HG03342 (cell line): ENCODE results near the gene GABBR2.

ENCODE experiments used
- ATAC-seq: cut with Tn5 transposase; IDR thresholded peaks from one replicate; pipeline ENCODE4 v1.9.1; 2021; ENCODE audit warnings: mild to moderate bottlenecking, moderate library complexity; ENCODE audit not compliant: unreplicated experiment

The GABBR2 gene

DNA sequence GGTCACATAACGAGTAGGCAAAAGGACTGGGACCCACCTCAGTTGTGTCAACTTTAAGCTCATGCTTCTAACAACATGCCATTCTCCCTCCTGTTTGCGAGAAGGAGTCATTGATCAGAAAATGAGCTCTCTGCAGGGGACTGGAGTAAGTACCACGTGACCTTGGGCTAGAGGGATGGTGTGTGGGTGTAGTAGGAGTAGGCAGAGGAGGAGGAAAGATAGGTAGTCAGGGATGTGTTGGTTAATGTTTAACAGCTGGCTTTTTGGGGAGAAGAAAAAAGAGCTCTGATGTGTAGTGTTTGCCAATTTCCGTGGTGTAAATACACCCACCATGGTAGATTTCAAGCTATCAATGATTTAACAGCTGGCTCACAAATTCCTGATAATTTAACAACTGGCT lies 293.0 kb downstream of the GABBR2 start:
- ATAC-seq = no peak

DNA sequence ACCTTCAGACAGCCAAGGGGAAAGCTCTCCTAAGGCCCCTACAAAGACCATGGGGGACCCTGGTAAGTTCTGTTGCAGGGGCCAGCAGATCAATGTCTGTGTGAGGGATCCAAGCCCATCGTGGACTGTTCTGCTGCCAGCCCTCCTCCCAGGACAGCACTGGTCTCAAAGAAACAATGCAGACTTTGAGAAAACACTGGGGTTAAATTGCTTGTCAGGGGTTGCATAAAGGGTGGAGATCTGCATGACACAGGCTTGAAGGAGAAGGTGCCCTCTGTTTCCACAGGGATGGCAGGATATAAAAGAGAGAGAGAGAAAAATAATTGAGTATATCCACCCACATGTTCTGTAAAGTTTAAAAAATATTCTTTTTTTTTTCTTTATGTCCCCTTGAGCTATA lies 295.7 kb downstream of the GABBR2 start:
- no peak for ATAC-seq

DNA sequence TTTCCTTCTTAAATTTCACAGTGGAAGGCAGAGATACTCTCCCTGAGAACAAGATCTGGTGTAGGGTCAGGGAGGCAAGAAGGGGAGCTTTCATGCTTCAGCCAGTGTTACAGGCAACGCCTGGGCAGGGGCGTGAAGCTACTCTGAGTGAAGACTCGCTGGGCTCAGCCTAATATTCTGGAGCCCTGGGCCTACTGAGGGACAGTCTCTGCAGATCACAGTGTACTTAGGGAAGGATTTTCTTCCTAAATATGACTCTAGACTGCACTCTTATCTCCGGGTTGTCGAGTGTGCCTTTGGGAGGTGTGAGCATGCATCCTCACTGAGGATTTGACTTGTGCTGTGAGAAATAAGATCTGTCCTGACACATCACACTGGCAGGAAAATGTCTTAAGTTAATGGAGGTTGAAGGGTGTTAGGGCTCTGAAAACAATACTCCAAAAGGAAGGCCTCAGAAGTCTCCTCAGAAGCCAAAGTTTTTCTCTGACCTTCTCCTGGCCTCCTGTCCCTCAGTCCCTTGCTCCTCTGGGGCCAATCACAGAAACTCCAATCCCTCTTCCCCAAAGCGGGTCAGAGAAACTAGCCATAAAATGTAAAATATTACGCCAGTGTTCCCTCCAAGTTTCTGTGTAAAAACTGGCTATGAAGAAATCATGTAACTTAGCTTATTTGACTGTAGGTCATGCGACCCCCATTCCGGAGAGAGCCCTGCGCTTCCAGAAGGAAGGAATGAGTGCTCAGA lies 296.5 kb downstream of the GABBR2 start:
- no peak for ATAC-seq

DNA sequence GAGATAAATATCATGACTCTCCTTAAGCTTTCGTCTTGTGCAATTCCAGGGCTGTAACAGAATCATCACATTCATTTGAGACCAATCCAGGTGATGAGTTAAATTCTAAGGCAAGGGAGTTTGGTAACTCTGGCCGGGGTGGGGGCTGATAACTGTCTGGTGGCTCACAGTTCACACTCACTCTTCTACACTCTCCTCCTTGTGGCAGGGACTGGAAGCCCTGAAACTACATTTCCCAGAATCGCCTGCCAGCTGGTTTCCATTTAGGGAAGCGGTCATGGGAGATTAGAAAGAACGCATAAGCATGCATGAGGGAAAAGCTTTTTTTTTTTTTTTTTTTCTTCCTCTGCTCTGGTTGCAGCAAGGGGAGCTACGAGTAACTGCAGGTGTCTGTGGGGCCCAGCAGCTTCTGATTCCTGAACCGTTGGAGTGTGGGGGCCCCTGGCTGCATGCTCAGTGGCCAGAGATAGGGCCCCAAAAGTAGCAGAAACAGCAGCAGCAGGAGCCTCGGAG lies 298.5 kb downstream of the GABBR2 start:
- no peak for ATAC-seq

DNA sequence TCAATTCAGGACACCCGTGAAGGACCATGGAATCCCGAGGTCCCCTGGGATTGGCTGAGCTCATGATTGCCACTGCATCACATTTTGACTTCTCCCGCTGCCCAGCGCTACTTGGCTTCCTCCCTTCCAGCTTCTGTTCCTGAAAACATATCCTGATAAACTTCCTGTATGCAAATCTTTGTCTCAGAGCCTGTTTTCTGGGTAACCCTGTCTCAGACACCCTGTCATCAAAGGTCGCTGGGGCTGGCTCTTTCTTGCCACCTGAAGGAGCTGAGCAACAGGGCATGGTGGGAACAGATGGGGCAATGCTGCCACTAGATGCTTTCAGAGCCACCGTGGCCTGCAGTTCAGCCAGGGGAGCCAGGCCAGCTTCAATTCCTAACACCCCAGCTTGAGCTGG lies 299.0 kb downstream of the GABBR2 start:
- ATAC-seq = no peak

DNA sequence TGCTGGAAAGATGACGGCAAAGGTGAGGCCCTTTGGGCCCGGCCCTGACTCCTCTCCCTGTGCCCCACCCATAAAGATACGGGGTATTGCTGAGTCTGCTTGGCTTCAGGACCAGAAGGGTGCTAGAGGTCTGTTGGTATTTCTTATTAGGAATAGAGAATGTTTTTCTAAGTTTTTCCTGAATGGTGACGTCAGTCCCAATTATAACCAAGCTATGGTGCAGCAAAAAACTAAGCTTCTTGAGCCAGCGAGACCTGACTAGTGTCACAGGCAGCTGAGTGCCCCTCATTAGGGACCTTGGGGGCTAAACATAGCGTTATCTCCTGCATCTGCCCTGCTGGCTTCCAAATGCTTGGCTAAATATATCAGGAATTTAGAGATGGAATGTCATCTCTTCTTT lies 302.3 kb downstream of the GABBR2 start:
- ATAC-seq = no peak

DNA sequence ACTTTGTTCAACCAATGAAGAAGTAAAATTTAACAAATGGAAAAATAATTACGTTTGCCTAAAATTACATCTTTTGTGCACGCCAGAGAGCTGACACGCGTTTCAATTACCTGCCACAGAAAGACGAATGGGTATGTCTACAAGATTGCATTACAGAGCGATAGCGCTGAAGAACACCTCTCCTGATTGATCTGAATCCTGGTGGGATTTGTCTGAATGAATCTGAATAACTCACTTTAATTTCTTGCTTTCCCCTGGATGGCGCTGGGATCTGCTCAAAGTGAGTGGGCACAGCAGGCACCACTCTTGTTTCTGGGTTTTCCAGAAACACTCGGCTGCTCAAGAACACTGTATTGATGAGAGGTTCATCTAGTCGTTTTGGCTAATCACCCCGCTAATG lies 304.5 kb downstream of the GABBR2 start:
- ATAC-seq = no peak

DNA sequence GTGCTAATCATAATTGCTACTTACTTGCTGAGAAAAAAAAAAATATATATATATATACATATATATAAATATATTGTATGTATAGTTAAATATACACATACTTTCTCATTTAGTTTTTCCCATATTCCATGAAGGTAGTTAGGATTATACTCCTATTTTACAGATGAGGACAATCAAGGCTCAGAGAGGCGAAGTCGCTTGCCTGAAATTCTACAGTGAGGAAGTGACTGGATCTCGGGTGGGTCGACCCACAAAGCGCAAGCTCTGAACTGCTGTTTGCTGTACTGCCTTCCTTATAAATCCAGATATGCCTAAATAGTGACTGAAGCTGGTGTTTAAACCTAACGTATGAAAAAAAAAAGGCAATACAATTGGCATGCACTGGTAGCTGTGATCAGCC lies 305.0 kb downstream of the GABBR2 start:
- ATAC-seq = no peak

DNA sequence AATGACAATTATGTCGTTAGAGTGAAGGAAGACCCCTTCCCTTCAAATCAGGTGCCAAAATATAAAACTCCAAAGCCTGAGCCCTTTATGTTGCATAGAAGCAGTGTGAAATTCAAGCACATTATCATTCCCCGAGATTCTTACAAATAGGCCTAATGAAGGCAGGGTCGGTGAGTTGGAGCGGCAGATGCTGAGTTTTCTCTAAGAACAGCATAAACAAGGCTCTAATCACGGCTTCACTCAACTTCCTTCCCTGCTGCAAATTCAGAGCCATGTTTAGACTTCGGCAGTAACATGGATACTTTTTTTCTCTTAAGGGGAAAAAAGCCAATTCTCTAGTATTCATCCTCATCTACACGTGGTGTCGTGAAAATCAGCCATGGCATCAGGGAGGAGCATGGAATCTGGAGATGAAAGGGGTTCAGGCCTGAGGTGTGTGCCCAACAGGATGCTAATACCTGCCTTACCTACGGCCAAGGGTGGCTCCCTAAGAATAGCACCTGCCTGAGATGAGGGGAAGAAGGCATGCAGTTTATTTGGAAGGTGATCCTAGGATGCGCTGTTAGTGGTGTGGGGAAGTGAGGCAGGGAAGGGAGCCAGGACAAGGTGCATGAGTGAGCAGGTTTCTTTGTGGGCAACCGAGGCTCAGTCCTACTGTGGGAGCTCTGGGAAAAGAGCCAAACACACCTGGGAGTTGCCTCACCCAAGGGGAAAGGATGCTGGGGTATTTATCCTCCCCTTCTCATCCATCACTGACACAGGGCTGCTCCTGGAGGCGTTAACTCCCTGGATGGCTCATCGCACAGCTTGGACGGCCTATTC lies 306.5 kb downstream of the GABBR2 start:
- ATAC-seq = no peak

DNA sequence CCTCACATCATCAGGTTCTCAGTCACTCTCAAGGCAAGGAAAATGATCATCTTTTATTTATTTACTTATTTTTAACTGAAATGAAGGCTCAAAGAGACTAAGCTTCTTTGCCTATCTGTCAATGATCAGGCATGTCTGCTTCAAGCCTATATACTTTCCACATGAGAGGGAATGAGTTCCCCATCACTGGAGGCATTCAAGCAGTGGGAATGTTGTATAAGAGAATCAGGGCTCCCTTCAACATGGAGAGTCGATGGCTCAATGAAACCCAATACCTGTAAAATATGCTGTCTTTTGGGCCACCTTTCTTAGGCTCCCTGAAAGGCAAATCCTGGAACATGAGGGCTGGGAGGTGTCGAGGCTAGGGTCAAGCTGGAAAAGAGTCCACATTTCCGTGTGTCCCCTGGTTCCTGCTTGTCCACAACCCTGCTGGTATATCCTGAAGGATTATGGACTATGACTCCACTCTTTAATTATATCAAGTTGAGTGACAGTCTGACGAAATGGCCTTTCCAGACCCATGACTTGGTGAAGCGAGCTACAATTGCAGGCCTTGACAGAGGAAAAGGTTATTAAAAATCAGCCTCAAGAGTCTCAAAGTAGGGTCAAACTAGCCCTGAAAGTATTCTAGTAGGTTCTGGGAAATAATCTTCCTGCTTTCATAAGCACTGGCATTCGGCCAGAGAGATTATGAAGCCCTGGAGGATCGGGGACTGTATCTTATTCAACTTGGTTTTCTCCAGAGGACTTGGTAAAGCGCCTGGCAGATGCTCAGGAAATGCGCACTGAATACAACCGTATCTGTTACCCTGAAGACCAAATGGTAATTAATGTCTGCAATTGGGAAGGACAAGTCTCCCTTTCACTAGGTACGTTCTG lies 307.4 kb downstream of the GABBR2 start:
- no peak for ATAC-seq

DNA sequence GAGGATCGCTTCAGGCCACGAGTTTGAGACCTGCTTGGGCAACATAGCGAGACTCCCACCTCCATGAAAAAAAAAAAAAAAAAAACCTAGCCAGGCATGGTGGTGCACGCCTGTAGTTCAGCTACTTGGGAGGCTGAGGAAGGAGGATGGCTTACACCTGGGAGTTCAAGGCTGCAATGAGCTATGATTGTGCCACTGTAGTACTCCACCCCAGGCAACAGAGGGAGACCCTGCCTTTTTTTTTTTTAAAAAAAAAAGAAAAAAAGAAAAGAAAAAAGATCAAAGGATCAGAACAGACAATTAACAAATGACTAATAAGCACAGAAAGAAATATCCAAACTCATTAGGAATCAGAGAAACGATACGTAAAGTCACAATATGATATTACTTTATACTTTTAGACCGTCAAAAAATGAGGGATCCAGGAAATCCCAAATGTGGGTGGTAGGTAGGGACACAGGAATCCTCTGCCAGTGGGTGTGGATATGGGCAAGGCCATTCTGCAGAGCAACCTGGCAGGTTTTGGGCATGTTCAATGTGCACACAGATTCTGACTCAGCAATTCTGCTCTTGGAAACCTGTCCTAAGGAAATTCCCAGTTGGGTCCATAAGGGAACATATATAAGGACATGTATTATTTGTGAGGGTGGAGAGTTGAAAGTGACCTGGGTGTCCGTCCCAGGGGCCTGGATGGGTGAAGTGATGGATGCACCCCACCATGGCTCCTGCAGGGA lies 308.6 kb downstream of the GABBR2 start:
- no peak for ATAC-seq

DNA sequence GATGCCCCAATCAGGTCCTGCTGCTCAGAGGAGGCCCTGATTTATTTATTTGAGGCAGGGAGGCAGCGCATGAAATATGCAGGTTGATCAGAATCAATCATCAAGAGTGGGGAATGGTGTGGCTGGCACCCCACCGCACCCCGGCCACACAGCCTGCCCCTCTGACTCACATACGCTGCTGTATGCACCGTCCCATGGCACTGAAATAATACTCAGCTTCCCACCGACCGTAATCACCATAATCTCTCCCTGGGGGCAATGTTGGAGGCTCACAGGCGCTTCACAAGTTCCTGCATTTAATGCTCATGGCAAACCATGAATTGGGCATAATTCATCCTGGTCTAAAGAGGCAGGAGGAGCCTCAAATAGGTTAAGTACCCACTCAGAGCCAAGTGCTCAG lies 312.1 kb downstream of the GABBR2 start:
- no peak for ATAC-seq

DNA sequence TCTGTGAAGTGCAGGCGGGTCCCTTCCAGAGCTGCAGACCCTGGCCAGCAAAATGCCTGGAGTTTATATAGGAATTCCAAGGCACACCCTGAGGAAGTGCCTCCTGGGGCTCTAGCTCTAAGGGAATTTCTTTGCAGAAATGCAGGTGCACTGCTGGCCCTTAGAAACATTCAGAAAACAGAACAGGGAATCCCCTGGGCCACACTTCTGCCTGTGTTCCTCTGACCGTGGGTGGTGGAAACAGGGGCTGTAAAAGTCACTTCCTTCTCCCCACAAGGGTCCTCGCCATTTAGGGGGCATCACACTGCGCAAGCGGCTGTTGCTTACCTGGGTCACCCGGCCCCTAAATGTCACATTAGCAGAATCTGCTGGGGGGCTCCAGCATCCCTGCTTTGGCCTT lies 312.5 kb downstream of the GABBR2 start:
- no peak for ATAC-seq

DNA sequence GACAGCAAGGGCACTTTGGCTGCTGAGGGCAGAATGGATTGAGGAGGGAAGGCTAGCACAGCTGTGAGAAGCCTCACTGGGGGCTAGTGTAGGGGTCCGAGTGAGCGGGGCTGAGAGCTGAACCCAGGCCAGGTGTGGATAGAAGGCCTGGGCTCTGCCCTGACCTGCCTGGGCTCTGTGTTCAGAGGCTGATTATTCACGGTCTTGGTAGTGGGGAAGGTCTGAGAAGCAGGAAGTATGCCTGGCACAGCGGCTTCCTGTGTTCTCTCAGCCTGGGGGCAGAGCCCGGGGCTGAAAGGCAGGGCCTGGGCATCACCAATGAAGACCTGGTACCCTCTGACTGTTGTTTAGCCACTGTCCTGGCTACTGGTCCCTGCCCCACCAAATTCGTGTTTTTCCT lies 316.9 kb downstream of the GABBR2 start:
- ATAC-seq = no peak

DNA sequence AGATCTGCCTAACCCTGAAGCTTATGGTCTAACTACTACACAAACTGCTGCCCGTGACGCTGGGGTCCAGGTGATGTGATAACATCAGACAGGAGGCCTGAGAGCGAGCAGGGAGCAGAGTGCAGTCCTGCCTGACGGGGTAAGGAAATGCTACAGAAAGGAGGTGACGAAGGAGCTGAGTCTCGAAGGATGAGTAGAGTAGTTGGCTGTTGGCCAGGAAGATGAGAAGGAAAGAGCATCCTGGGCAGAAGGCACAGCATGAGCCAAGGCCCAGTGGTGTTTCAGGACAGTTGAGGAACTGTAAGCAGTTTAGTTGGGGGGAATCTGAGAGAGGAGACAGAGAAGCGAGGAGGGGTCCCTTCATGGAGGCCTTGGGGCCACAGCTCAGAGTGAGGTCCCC lies 317.3 kb downstream of the GABBR2 start:
- no peak for ATAC-seq

DNA sequence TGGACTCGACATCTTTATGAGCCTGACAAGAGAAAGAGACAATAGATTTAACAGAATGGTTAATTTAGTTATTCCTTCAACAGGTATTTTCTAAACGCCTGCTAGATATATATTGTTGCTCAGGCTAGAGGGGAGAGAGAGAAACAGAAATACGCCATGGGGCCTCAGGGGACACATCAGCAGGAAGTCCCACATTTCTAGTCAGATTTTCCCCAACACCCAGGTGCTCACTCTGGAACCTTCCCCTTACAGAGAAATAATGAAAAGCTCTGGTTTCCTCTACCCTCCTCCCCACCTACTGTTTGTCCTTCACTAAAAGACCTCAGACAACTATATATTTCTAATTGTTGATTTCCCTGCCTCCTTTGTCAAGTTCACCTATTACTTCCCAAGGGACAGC lies 323.0 kb downstream of the GABBR2 start:
- no peak for ATAC-seq

DNA sequence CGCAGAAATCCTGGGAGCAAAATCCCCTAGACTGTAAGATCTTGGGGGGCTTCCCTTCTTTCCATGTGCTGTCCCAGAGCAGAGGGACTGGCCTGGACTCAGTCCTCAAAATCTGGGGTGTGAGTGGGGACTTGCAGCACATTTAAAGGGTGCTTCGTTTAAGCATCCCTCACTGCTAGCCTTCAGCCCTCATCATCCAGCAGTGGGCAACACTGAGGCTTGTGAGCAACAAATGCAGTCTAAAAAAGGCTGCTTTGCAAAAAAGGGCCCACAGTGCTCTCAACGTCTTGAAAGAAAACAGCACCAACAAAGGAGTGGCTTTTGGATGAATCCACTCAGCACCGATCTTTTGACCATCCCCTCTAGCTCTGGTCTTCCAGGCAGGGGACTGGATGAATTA lies 325.0 kb downstream of the GABBR2 start:
- no peak for ATAC-seq

DNA sequence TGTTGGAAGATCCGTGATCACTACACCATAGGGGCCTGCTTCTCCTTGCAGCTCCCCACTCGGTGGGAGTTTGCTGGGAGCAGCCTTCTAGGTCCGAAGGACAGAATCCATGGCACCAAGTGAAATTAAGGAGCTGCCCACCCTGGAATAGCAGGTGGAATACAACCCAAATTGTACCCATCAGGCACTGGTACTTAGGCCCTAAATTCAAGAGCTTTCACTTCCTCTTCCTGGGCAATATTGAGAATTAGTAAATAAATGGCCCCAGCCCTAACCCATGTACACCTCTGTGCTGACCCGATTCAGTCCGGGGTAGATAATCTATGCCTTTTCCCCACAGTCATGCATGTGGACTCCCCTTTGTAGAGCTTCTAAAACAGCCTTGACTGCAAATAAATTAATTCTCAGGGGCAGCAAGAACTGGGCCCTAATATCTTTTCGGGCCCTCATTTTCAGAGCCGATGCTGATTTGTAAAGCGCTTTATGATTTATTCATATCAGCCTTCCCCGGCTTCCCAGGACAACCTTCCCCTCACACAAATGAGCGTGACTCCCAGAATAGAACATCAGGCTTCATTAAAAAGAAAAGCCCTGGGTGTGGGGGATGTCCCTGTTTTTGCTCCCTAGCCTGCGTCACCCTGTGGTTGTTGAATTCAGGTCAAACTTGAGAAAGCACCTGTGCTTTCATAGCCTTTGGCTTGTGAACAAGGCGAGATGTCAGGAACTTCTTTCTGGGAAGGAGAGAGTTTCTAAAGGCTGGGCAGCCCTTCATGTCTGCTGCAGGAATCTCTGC lies 327.2 kb downstream of the GABBR2 start:
- no peak for ATAC-seq

DNA sequence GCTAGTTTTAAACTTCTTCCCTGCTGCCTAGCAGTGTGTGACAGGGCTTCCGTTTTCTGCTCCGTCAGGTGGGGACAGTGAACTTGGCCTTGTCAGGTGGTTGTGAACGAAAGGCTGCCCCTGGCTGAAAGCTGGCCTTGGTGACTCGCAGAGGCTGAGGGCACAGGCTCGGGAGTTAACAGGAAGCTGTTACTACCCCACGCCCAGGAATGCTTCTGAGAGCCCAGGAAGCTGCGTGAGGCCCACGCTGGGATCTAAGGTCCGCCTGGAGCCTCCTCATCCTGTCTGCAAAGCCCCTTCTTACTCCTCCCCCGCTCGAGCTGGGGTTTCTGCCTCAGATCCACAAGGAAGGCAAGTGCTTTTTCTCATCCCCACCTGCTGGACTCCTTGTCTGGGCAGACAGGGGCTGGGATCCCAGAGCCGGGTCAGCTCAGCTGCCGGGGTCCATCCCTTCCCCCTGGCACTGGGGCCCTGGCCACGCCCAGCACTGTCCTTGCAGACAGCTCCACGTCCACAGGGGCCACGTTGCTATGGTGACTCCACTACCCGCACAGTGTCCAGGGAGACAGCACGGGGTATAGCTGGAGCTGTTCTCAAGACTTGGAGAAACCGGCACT lies 328.6 kb downstream of the GABBR2 start:
- ATAC-seq = no peak
